Neural crest cell (in vitro differentiated cells): Measurements from ENCODE around the gene CPTP. TPM values are rescaled to one million over a fixed set of nuclear protein-coding genes. Genes with fewer than 3 reads are reported as not detected.

Experiments used
- DNase-seq: peaks from one replicate; pipeline ENCODE4 v3.0.0; 2021; ENCODE audit warnings: low read depth, mixed read lengths, low spot score
- H3K27ac Mint-ChIP-seq: one replicate; pipeline ENCODE4 v1.8.0; 2021; ENCODE audit warnings: mild to moderate bottlenecking, mixed read lengths; ENCODE audit not compliant: unreplicated experiment
- H3K27me3 Mint-ChIP-seq: 2 replicates; pipeline ENCODE4 v1.8.0; 2021; ENCODE audit warnings: low read depth, mild to moderate bottlenecking, mixed read lengths
- H3K36me3 Mint-ChIP-seq: 2 replicates; pipeline ENCODE4 v1.8.0; 2021; ENCODE audit warnings: low read depth, mild to moderate bottlenecking, mixed read lengths
- H3K4me1 Mint-ChIP-seq: 2 replicates; pipeline ENCODE4 v1.8.0; 2021; ENCODE audit warnings: mixed read lengths
- H3K4me3 Mint-ChIP-seq: one replicate; pipeline ENCODE4 v1.8.0; 2021; ENCODE audit warnings: mild to moderate bottlenecking, mixed read lengths
- H3K9me3 Mint-ChIP-seq: 2 replicates; pipeline ENCODE4 v1.8.0; 2021; ENCODE audit warnings: mixed read lengths
- CTCF ChIP-seq: fragments of 200-600 bp; sonication (generic); conservative IDR thresholded peaks from 2 replicates; pipeline ENCODE4 v1.5.0; 2021; ENCODE audit warnings: antibody characterized with exemption, mild to moderate bottlenecking
- total RNA-seq: library from RNA; stranded (reverse); gene quantifications from 2 replicates; pipeline ENCODE4 v1.2.1, GENCODE V29; 2021

The CPTP gene
- total RNA-seq, 1 donor from 2014 or later = 18.9 TPM

- Mint-ChIP-seq H3K4me3 (peak overlapping the region; percentile 86), H3K27ac (no peak overlapping the region), H3K4me1 (peaks cover 18% of the 10 kb centered on the region), H3K9me3 (no peaks in the 10 kb centered on the region), H3K36me3 (no peaks in the 10 kb centered on the region), H3K27me3 (peaks cover 30% of the 10 kb centered on the region)
- no peak for DNase-seq
- no peak for TF ChIP-seq CTCF
Observed at GRCh38 chr1:1351511-1352427, 27.2 kb downstream of the CPTP start.

- Mint-ChIP-seq H3K27ac (no peak overlapping the region), H3K36me3 (no peaks in the 10 kb centered on the region), H3K27me3 (peaks cover 38% of the 10 kb centered on the region), H3K4me3 (peak overlapping the region; percentile 86), H3K4me1 (peaks cover 17% of the 10 kb centered on the region), H3K9me3 (no peaks in the 10 kb centered on the region)
- no peak for TF ChIP-seq CTCF
- DNase-seq = no peak
Observed at GRCh38 chr1:1352786-1353388, 28.3 kb downstream of the CPTP start.

- no peak for DNase-seq
- no peak for TF ChIP-seq CTCF
- Mint-ChIP-seq H3K4me3 (peak overlapping the region; percentile 86), H3K9me3 (no peaks in the 10 kb centered on the region), H3K27ac (no peak overlapping the region), H3K4me1 (peaks cover 21% of the 10 kb centered on the region), H3K36me3 (no peaks in the 10 kb centered on the region), H3K27me3 (peaks cover 39% of the 10 kb centered on the region)
Observed at GRCh38 chr1:1353389-1354151, 29.0 kb downstream of the CPTP start.

GRCh38 chr1:1354271-1355247 lies 30.0 kb downstream of the CPTP start:
- Mint-ChIP-seq H3K27ac (no peak overlapping the region), H3K9me3 (no peaks in the 10 kb centered on the region), H3K27me3 (peaks cover 42% of the 10 kb centered on the region), H3K4me1 (peaks cover 27% of the 10 kb centered on the region), H3K36me3 (no peaks in the 10 kb centered on the region), H3K4me3 (peak overlapping the region; percentile 66)
- no peak for DNase-seq
- no peak for TF ChIP-seq CTCF
